ENCODE measurements around the gene TBC1D19. TPM values are rescaled to one million over a fixed set of nuclear protein-coding genes. Genes with fewer than 3 reads are reported as not detected.

The TBC1D19 gene
- total and polyA plus RNA-seq, 2 donors (not counting 1 experiment from before 2014, with no cell fraction given), result 1.8 to 11.0 TPM

DNA sequence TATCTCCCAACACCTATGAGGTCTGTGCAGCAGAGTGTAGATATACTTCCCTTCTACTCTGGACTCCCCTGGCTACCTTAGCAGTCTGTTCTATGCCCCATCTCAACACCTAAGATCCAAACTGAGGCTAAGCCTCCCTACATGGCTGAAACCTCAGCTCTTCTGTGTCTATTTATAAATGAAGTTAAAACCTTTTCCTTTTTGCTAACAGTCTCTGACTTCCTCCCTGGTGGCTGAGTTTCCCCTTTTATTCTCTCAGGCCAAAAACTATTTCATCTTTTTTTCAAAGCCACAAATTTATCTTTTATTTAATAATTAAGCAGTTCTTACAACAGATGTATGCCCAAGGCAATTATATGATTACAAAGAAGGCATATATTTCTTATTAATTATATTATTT lies 164.9 kb downstream of the TBC1D19 start:
- peak overlapping the region; percentile 55 for H3K4me2 ChIP-seq (replicated peaks; ENCODE audit: low read depth, low read length, poor library complexity, severe bottlenecking)
- H3K27me3 ChIP-seq (replicated peaks in 1 of 4; ENCODE audit: control extremely low read depth in 1 of 4, control insufficient read depth in 3 of 4, insufficient read depth in 4 of 4, low read length in 3 of 4), result no peaks in the 10 kb centered on the region
- peaks cover 17 to 22% of the 10 kb centered on the region in 2 donors for H3K4me1 ChIP-seq (ENCODE audit: control insufficient read depth in 2 of 2, insufficient read depth in 2 of 2, low read length in 2 of 2)
- POLR2A ChIA-PET, result no interaction called here
- H3K79me2 ChIP-seq (ENCODE audit: control insufficient read depth, insufficient read depth, low read length), result no peaks in the 10 kb centered on the region
- CTCF ChIA-PET, result no interaction called here
- intact Hi-C loops (cut with micrococcal nuclease), result no loop called here
- no peaks in the 10 kb centered on the region for H4K20me1 ChIP-seq (ENCODE audit: control insufficient read depth, insufficient read depth, low read length, poor library complexity, severe bottlenecking)
- no peak for TF ChIP-seq EZH2 (IDR thresholded peaks at IDR 0.05; ENCODE audit: borderline replicate concordance, insufficient read depth, low read depth, low read length, poor library complexity, severe bottlenecking)
- TF ChIP-seq, protein P1, sequence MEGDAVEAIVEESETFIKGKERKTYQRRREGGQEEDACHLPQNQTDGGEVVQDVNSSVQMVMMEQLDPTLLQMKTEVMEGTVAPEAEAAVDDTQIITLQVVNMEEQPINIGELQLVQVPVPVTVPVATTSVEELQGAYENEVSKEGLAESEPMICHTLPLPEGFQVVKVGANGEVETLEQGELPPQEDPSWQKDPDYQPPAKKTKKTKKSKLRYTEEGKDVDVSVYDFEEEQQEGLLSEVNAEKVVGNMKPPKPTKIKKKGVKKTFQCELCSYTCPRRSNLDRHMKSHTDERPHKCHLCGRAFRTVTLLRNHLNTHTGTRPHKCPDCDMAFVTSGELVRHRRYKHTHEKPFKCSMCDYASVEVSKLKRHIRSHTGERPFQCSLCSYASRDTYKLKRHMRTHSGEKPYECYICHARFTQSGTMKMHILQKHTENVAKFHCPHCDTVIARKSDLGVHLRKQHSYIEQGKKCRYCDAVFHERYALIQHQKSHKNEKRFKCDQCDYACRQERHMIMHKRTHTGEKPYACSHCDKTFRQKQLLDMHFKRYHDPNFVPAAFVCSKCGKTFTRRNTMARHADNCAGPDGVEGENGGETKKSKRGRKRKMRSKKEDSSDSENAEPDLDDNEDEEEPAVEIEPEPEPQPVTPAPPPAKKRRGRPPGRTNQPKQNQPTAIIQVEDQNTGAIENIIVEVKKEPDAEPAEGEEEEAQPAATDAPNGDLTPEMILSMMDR (IDR thresholded peaks at IDR 0.05), result no peak
- no peaks in the 10 kb centered on the region for H3K36me3 ChIP-seq (replicated peaks in 1 of 2; ENCODE audit: control extremely low read depth in 1 of 2, control insufficient read depth in 1 of 2, extremely low read depth in 1 of 2, insufficient read depth in 2 of 2, low read length in 1 of 2)
- no peak overlapping the region for H3K27ac ChIP-seq (ENCODE audit: low read length in 2 of 2)
- peak overlapping the region; percentile 16 for H3K4me3 Mint-ChIP-seq
- DNase-seq (peak; percentile 4), ATAC-seq (ENCODE audit: low read depth) (no peak)
- peaks cover 20% of the 10 kb centered on the region for H3K4me1 Mint-ChIP-seq
- no peaks in the 10 kb centered on the region for H3K9me3 ChIP-seq (ENCODE audit: control extremely low read depth in 1 of 3, control insufficient read depth in 2 of 3, insufficient read depth in 1 of 3, low read length in 2 of 3)
- peaks cover 4% of the 10 kb centered on the region for H3K9me3 Mint-ChIP-seq (ENCODE audit: insufficient read depth)
- H3K4me3 ChIP-seq (ENCODE audit: control extremely low read depth in 1 of 5, extremely low read depth in 1 of 5, insufficient read depth in 1 of 5, low read depth in 2 of 5, low read length in 4 of 5), result no peak overlapping the region
- no peak overlapping the region for H3K27ac Mint-ChIP-seq
- no peaks in the 10 kb centered on the region for H3K27me3 Mint-ChIP-seq
- no peak overlapping the region for H3K9ac ChIP-seq (ENCODE audit: low read length)
- no peak overlapping the region for H2AFZ ChIP-seq (ENCODE audit: insufficient read depth, low read depth, low read length, poor library complexity, severe bottlenecking)

DNA sequence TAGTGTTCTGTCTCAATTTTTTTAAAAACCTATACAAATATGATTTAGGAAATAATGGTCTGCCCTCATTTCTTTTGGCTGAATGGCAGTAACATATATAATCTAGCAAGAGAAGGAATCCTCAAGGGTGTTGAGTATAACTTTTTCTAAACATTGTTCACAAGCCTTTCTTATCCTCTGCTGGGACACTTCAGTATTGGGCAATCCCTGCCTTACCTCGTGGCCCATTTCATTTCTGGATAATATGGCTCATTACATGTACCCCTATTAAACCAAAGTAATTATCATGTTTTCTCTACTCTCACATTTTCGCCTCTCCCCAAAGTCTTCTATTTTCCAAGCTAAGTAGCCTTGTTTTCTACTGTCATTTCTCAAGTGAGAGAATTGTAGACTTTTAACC lies 166.0 kb downstream of the TBC1D19 start:
- no peak overlapping the region for H3K9ac ChIP-seq (ENCODE audit: low read length)
- Mint-ChIP-seq H3K4me3 (no peak overlapping the region), H3K9me3 (ENCODE audit: insufficient read depth) (peaks cover 4% of the 10 kb centered on the region), H3K27ac (no peak overlapping the region), H3K27me3 (no peaks in the 10 kb centered on the region), H3K4me1 (peaks cover 20% of the 10 kb centered on the region)
- WGBS (ENCODE audit: insufficient coverage), result no CpG with 5 or more reads among the region's 2 CpGs
- no peaks in the 10 kb centered on the region for H3K9me3 ChIP-seq (ENCODE audit: control extremely low read depth in 1 of 3, control insufficient read depth in 2 of 3, insufficient read depth in 1 of 3, low read length in 2 of 3)
- H3K36me3 ChIP-seq (replicated peaks in 1 of 2; ENCODE audit: control extremely low read depth in 1 of 2, control insufficient read depth in 1 of 2, extremely low read depth in 1 of 2, insufficient read depth in 2 of 2, low read length in 1 of 2), result no peaks in the 10 kb centered on the region
- no peaks in the 10 kb centered on the region for H3K79me2 ChIP-seq (ENCODE audit: control insufficient read depth, insufficient read depth, low read length)
- peaks cover 17 to 22% of the 10 kb centered on the region in 2 donors for H3K4me1 ChIP-seq (ENCODE audit: control insufficient read depth in 2 of 2, insufficient read depth in 2 of 2, low read length in 2 of 2)
- no peak overlapping the region for H3K27ac ChIP-seq (ENCODE audit: low read length in 2 of 2)
- intact Hi-C loops (cut with micrococcal nuclease), result no loop called here
- no peaks in the 10 kb centered on the region for H4K20me1 ChIP-seq (ENCODE audit: control insufficient read depth, insufficient read depth, low read length, poor library complexity, severe bottlenecking)
- no peak for ATAC-seq (ENCODE audit: low read depth)
- TF ChIP-seq, protein P1 (IDR thresholded peaks at IDR 0.05), result no peak
- TF ChIP-seq EZH2 (IDR thresholded peaks at IDR 0.05; ENCODE audit: borderline replicate concordance, insufficient read depth, low read depth, low read length, poor library complexity, severe bottlenecking), result no peak
- H3K4me2 ChIP-seq (replicated peaks; ENCODE audit: low read depth, low read length, poor library complexity, severe bottlenecking), result no peak overlapping the region
- ChIA-PET POLR2A (no interaction called here), CTCF (no interaction called here)
- H3K27me3 ChIP-seq (replicated peaks in 1 of 4; ENCODE audit: control extremely low read depth in 1 of 4, control insufficient read depth in 3 of 4, insufficient read depth in 4 of 4, low read length in 3 of 4), result no peaks in the 10 kb centered on the region
- H2AFZ ChIP-seq (ENCODE audit: insufficient read depth, low read depth, low read length, poor library complexity, severe bottlenecking), result no peak overlapping the region
- no peak overlapping the region for H3K4me3 ChIP-seq (ENCODE audit: control extremely low read depth in 1 of 5, extremely low read depth in 1 of 5, insufficient read depth in 1 of 5, low read depth in 2 of 5, low read length in 4 of 5)
- no peak for DNase-seq
